NK-92 treated with Interleukin-12 subunit alpha and Interleukin-12 subunit beta, amount 100 ng/mL, for 24 hours (cell line): Measurements from ENCODE around the gene CCDC6.
"Not testable (repeated sequence)": the region's sequence is repeated elsewhere in the genome, so short reads cannot be mapped to it uniquely, and the experiment has no call there.

Source experiments
- DNase-seq: peaks from one replicate; lab custom pipeline; 2025; lab: John Stamatoyannopoulos, UW

CCDC6 gene

GRCh38 chr10:59754951-59755350 lies 151.4 kb downstream of the CCDC6 start:
- no peak for DNase-seq

- DNase-seq = no peak
Observed at GRCh38 chr10:59753267-59753666, 153.1 kb downstream of the CCDC6 start, which contains the start of gene MRLN. Gene MRLN, minus strand, starts transcription at chr10:59753455.

GRCh38 chr10:59752278-59752940 lies 153.9 kb downstream of the CCDC6 start:
- DNase-seq = no peak

- DNase-seq = no peak
Observed at GRCh38 chr10:59750155-59750945, 156.0 kb downstream of the CCDC6 start.

GRCh38 chr10:59748834-59749233 lies 157.5 kb downstream of the CCDC6 start:
- no peak for DNase-seq

- no peak for DNase-seq
Observed at GRCh38 chr10:59745163-59745650, 161.1 kb downstream of the CCDC6 start.

GRCh38 chr10:59744762-59745161 lies 161.6 kb downstream of the CCDC6 start:
- not testable (repeated sequence) for DNase-seq

- DNase-seq = not testable (repeated sequence)
Observed at GRCh38 chr10:59744156-59744555, 162.2 kb downstream of the CCDC6 start.

- no peak for DNase-seq
Observed at GRCh38 chr10:59741583-59741982, 164.8 kb downstream of the CCDC6 start.

- DNase-seq = no peak
Observed at GRCh38 chr10:59741048-59741447, 165.3 kb downstream of the CCDC6 start.
